HG03045 (cell line): Measurements from ENCODE around the gene G2E3.
"Not testable (repeated sequence)": the region's sequence is repeated elsewhere in the genome, so short reads cannot be mapped to it uniquely, and the experiment has no call there.

ENCODE experiments used
- ATAC-seq: cut with Tn5 transposase; IDR thresholded peaks from one replicate; pipeline ENCODE4 v1.9.1; 2021; ENCODE audit warnings: mild to moderate bottlenecking, moderate library complexity; ENCODE audit not compliant: unreplicated experiment

Gene G2E3

DNA sequence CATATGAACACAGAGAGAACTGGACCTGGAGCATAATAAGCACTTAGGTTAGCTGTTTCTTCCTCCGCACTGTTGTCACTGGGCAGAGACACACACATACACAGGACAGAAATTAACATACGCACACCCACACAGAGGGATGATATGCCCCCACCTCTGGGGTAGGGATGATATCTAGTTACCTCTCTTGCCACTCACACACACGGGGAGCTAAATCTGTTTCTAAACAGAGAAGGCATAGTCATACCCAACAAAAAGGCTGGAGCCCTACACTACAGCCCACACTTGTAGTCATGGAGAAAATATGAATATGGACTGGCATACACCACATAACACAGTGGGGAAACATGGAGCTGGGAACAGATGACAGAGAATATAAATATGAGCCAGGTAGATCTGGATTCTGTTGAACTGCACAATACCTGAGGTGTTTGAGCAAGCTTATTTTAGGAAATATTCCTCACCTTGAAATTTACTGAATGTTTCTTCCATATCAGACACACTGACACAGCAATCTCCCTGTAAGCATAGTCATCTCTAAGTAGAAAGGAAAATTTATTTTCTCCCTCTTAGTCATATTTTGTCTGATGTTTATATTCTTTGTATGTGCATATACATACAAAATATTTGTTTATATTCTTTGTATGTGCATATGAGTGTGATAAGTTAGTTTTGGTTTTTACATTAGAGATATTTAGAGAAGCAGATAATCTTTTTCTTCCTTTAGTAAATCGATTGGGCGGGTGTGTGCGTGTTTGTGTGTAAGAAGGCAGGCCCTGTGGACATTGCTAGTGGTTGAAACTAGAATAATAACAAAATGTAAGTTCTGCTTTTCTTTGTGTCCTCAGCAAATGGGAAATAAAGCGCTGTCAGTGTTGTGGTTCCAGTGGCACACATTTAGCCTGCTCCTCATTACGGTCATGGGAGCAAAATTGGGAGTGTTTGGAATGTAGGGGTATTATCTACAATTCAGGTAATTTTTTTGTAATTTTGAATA is 42.3 kb downstream of the G2E3 start:
- no peak for ATAC-seq

DNA sequence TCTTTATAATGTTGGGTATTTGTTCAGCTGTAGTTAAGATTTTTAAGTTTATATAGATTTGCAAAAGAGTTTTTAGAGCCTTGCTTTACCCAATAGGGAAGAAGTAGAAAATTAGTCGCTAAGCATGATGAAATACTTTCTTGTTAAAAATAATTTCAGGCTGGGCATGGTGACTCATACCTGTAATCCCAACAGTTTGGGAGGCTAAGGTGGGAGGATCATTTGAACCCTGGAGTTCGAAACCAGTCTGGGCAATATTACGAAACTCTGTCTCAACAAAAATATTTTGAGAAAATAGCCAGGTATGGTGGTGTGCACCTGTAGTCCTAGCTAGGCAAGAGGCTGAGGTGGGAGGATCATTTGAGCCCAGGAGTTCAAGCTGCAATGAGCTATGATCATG is 44.4 kb downstream of the G2E3 start:
- ATAC-seq, result no peak

DNA sequence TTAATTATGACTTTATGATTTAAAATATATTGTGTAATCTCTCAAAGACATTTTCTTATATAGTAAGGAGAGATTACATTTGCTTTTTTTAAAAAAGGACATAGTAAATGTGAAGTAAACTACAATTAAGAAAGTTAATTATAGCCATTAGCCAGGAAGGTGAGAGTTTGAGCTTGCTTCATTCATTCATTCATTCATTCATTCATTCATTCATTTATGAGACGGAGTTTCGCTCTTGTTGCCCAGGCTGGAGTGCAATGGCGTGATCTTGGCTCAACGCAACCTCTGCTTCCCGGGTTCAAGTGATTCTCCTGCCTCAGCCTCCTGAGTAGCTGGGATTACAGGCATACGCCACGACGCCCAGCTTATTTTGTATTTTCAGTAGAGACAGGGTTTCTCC is 45.7 kb downstream of the G2E3 start:
- not testable (repeated sequence) for ATAC-seq

DNA sequence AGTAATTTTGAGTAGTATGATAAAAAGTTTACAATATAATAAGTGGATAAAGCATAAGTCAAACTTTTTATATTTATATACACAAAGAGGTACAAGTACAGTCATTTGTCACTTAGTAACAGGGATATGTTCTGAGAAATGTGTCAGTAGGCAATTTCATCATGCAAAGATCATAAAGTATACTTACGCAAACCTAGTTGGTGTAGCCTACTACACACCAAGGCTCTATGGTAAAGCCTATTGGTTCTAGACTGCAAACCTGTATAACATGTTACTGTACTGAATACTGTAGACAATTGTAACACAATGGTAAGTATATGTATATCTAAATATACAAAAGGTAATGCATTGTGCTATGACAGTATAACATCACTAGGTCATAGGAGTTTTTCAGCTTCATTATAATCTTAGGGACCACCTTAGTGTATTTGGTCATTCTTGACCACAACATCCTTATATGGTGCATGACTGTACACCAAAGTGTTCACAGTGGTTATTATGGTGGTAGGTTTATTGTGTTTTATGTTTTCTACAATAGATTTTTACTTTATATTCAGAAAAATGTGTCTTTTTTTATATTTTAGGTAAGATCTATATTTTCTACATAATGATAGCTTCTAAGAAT is 48.3 kb downstream of the G2E3 start:
- no peak for ATAC-seq

DNA sequence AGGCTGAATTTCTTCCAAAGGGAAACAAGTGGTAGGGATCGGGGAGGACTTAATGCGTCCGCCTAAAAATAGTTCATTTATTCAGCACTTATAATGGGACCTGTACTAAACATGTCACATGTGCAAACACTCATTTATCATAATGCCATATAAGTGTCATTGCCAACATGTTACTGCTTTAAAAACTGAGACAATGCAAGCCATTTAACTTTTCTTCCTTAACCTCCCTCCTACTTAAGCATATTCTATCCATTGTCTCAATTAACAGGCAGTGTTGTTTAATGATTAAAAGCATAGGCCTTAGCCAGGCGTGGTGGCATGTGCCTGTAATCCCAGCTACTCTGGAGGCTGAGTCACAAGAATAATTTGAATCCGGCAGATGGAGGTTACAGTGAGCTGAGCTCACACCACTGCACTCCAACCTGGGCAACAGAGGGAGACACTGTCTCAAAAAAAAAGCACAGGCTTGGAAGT is 49.6 kb downstream of the G2E3 start:
- no peak for ATAC-seq

DNA sequence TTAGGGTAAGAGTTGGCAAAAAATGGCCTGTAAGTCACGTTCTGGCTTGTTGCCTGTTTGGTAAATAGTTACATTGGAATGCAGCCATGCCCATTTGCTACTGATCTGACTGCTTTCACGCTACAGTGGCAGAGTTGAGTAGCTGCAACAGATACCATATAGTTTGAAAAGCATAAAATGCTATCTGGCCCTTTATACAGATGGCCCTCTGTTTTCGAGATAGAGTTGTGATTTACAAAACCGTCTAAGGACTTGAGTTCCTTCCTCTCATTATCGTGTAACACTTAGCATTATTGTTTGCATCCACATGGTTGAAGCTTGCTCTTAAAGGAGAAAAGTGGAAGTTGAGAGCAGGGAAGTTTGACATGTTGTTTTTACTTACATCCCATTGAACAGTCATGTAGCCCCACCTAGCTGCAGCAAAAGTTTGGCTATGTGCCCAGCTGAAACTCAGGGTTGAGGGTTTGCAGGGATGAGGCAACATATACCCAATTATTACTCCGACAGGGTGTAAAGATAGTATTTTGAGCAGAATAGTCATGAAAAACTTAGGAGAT is 51.9 kb downstream of the G2E3 start:
- no peak for ATAC-seq

DNA sequence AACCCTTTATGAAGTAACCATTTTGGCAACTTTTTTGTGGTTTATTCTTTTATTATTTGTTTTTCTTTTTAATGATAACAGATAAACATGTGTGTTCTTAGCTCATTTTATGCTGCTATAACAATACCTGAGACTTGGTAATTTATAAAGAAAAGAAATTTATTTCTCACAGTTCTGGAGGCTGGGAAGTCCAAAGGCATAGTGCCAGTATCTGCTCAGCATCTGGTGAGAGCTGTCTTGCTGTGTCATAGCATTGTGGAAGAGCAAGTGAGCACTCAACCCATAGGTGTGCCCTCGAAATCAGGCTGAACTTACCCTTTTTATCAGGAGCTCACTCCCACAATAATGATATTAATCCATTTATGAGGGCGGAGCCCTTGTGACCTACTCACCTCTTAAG is 55.2 kb downstream of the G2E3 start:
- ATAC-seq, result no peak

DNA sequence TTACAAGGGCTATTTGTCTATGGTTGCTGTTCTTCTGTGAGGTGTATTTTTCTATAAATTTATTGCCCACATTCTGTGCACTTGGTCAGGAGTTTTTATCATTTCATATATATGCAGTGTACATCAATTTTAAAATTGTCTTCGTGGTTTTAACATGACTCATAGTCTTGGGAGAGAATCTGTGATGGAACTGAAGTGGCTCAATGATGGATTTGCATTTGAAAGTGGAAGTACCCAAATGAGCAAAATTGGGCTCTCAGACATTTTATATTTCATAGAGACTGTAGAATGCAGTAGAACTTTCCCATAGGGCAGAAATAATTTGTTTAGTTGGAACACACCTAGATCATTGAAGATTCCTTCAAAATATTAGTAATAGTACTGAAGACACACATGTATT is 61.2 kb downstream of the G2E3 start:
- ATAC-seq, result peak; percentile 46

DNA sequence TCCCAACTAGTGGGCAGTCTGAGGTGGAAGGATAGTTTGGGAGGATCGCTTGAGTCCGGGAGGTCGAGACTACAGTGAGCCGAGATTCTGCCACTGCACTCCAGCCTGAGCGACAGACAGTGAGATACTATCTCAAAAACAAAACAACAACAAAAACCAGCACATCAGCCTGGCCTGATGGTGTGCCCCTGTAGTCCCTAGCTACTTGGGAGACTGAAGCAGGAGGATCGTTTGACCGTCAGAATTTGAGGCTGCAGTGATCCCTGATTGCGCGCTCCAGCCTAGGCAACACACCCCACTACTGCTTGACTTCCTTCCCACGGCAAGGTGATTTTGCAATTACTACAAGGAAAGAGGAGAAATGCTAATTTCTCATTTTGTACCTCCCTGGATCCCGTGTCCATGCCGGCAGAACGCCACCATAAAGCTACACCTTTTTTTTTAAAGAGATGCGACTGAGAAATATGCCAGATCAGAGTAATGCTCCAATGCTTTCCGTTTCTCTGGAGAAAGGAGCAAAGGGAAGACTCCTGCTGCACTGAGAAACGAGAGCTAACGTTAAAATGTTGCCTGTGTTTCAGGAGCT is 62.5 kb downstream of the G2E3 start:
- ATAC-seq, result peak; percentile 14

DNA sequence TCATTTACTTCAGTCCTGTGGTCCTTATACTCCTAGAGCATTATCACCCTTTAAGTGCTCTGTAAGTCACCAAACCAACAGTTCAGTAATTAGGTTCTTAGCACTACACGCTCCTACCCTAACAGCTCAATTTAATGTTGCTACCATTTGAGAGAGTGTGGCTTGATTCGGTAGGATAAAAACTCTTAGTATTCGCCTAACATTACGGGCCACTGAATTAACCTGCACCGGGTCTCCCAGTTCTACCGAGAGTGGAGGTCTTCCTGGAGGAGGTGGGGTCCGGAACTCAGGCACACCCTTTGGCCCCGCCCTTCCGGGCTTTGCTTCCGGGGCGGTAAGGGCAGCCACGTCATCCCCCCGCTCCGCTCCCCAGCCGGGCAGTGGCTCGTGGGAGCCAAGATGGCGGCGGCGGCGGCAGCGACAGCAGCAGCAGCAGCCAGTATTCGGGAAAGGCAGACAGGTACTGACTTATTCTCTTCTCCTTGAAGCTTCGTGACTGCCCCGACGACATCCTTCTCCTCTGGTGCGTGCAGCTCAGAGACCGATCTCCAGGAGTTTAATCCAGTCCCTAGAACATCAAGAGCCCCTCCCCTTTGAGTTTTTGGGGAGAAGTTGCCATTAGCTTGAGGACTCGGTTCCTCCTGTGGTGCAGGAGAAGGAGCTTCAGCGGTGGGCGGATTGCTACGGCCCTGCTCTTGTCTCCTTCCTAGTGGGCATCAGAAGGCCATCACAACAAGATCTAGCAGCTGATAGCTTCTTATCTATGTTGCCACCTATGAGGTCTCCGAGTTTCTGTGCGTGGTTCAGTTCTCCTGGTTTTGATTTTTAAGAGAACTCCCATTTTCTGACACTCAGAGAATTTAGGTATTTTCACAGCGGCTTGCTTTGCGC is 63.2 kb downstream of the G2E3 start, which contains the start of gene SCFD1:
TSS of gene SCFD1 (plus strand) at position 380 of the 891 bp plus-strand sequence. CDS start at position 400, 20 bp downstream.
- ATAC-seq, result peak; percentile 96

DNA sequence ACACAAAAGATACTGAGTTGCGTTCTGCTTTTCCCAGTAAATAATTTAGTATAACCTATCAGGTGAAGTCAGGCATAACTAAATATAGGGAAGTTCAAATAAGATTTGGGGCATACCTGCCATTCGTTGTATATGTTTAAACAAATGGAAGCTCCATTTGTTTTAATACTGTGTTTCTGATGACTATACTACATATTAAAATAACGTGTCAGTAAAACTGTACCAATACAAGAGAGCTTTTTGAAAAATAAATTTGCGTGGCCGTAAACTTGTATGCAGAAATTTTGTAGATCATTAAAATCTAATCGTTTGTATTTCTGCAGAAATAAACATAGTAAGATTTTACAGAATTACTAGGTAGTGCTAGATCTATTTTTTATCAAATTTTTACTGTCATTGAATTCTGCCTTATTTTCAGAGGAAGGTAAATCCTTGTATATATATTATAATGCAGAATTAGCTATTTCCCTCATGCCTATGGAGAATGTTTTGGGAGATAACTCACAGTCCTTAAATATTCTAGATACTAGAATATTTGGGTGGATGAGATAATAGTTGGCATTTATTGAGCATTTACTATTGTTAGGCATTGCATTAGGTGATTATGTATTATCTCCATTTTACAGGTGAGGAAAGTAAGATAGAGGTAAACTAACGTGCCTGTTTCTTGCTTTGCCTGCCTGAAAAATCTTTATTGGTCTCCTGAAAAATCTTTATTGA is 64.6 kb downstream of the G2E3 start:
- ATAC-seq, result no peak

DNA sequence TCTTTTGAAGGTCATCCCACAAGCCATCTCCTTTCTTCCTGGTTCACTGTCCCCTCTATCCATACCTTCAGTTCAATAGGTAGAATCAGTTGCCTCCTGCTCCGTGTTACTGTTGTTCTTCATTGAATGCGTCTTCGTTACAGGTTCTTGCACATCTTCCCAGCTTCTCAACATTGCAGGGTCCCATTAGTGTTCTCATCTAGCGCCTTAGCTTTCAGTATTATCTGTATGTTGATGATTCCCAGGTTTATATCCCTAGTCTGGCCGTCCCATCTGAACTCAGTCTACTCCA is 65.1 kb downstream of the G2E3 start:
- ATAC-seq, result no peak

DNA sequence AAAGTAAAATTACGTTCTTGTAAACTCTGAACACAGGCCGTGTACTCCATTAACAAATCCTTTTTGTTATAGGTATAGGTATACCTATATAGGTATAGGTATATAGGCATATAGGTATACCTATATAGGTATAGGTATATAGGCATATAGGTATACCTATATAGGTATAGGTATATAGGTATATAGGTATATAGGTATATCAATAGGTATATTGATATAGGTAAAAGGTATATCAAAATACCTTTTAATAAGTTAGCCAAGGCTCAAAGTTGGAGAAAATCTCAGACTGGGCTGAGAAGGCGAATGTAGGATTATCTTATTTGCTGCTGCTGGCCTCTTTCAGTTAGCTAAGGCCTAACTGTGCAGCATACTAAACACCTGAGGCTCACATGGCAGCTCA is 66.6 kb downstream of the G2E3 start:
- ATAC-seq, result no peak

DNA sequence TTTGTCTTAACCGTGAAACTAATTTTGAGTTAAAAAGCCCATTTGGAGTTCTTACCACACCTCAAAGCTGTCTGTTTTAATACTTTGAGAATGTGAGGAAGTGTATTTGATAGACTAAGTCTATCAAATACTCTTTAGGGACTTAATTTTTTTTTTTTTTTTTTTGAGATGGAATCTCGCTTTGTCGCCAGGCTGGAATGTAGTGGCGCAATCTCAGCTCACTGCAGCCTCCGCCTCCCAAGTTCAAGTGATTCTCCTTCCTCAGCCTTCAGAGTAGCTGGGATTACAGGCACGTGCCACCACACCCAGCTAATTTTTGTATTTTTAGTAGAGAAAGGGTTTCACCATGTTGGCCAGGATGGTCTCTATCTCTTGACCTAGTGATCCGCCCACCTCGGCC is 70.5 kb downstream of the G2E3 start:
- ATAC-seq, result not testable (repeated sequence)

DNA sequence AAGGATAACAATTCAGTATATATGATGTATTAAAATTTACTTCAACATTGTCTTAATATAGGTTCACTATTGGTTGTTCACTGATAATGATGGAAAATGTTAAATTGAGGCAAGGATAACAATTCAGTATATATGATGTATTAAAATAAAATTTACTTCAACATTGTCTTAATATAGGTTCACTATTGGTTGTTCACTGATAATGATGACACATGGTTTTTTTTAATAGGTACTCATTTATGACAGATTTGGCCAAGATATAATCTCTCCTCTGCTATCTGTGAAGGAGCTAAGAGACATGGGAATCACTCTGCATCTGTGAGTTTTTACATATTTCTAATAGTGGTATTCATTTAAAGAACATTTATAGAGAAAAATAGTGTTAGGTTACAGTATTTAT is 71.3 kb downstream of the G2E3 start:
- no peak for ATAC-seq

DNA sequence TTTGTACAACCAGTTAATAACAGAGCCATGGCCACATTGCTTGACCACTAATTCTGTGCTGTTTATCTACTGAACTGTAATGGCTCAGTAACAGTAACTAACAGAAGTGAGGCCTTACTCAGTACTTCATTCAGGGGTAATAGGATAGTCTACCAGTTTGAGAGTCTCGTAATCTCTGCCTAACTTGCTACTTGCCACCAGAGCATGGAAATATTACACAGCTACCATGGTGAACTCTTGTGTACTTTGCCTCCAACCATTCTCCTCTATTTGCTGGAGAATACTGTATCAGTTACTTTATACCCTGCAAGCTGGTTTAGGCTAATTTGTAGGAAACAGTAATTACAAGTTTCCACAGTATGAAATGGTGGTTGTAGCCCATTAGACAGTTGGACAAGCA is 73.8 kb downstream of the G2E3 start:
- ATAC-seq, result no peak

DNA sequence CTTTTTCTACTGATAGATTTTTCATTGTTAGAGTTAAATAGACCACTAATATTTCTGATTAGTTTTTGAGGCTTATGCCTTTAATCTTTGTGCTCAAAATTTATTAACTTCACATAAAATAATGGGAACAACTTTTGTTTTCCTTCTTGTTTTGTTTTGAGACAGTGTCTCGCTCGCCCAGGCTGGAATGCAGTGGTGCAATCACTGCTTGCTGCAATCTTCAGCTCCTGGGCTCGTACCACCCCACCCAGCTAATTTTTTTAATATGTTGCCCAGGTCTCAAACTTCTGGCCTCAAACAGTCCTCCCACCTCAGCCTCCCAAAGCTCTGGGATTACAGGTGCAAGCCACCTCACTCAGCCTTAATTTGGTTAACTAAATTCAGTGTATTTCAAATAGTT is 80.0 kb downstream of the G2E3 start:
- ATAC-seq, result no peak

DNA sequence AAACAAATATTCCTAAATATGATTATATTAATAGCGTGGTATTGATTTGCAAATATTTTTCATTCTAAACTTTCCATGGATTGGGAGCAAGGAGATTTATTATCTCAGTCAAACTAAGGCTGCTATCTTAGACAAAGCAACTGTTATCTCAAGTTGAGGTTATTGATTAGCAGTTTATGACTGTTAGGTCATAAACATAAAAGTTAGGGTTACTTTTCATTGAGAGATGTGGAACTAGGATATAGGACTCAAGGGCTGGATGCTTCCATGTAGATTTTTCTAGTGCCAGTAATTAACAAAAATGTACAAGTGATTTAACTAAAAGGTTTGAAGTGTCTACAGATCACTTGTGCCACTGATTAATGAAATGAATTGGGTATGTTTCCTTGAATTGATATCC is 82.2 kb downstream of the G2E3 start:
- ATAC-seq, result no peak

DNA sequence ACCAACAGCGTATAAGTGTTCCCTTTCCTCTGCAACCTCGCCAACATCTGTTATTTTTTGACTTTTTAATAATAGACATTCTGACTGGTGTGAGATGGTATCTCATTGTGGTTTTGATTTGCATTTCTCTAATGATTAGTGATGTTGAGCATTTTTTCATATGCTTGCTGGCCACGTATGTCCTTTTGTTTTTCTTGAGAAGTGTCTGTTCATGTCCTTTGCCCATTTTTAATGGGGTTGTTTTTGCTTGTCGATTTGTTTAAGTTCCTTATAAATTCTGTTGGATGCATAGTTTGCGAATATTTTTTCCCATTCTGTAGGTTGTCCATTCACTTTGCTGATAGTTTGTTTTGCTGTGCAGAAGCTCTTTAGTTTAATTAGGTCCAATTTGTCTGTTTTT is 85.5 kb downstream of the G2E3 start:
- ATAC-seq, result not testable (repeated sequence)

DNA sequence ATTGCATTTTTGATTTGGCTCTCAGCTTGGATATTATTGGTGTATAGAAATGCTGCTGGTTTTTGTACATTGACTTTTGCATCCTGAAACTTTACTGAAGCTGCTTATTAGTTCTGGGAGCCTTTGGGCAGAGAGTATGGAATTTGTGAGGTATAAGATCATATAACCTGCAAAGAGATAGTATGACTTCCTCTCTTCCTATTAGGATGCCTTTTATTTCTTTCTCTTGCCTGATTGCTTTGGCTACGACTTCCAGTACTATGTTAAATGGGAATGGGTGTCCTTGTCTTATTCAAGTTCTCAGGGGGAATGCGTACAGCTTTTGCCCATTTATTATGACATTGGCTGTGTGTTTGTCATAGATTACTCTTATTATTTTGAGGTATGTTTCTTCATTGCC is 86.6 kb downstream of the G2E3 start:
- ATAC-seq, result no peak
